Mesendoderm (in vitro differentiated cells): ENCODE results near the gene KIF3A.
A peak's percentile ranks its signal among the peaks of the same experiment; 100 is the strongest.

Experiments
- DNase-seq: peaks from one replicate; pipeline ENCODE4 v3.0.0; 2013
- H2AK5ac ChIP-seq: 2 replicates; pipeline ENCODE4 v1.6.1; 2013; ENCODE audit warnings: low read length, inconsistent platforms
- H2BK120ac ChIP-seq: 2 replicates; pipeline ENCODE4 v1.6.1; 2013; ENCODE audit warnings: low read depth, mild to moderate bottlenecking, low read length, moderate library complexity, mixed read lengths
- H2BK15ac ChIP-seq: replicated peaks from 2 replicates; pipeline ENCODE4 v1.6.1; 2013; ENCODE audit warnings: low read depth, mild to moderate bottlenecking, moderate library complexity
- H2BK5ac ChIP-seq: 2 replicates; pipeline ENCODE4 v1.6.1; 2013; ENCODE audit warnings: low read length, inconsistent platforms
- H3K18ac ChIP-seq: 2 replicates; pipeline ENCODE4 v1.6.1; 2013; ENCODE audit warnings: mild to moderate bottlenecking, low read length, mixed read lengths
- H3K23ac ChIP-seq: one replicate; pipeline ENCODE4 v1.6.1; 2013; ENCODE audit warnings: low read length
- H3K27ac ChIP-seq: 2 replicates; pipeline ENCODE4 v1.5.1; 2013; ENCODE audit warnings: low read depth, mild to moderate bottlenecking, inconsistent platforms, low read length, moderate library complexity
- H3K27me3 ChIP-seq: 2 replicates; pipeline ENCODE4 v1.6.1; 2013; ENCODE audit warnings: low read length, control low read depth, mild to moderate bottlenecking, inconsistent platforms; ENCODE audit not compliant: insufficient read depth, poor library complexity
- H3K36me3 ChIP-seq: 2 replicates; pipeline ENCODE4 v1.6.1; 2013; ENCODE audit warnings: low read length, inconsistent platforms; ENCODE audit not compliant: control insufficient read depth, insufficient read depth
- H3K4ac ChIP-seq: one replicate; pipeline ENCODE4 v1.6.1; 2013; ENCODE audit warnings: low read depth, mild to moderate bottlenecking, low read length, moderate library complexity
- H3K4me1 ChIP-seq: 2 replicates; pipeline ENCODE4 v1.6.1; 2013; ENCODE audit warnings: low read depth, low read length, inconsistent platforms; ENCODE audit not compliant: control insufficient read depth
- H3K4me2 ChIP-seq: 2 replicates; pipeline ENCODE4 v1.6.1; 2013; ENCODE audit warnings: low read length
- H3K4me3 ChIP-seq: 2 replicates; pipeline ENCODE4 v1.5.1; 2013; ENCODE audit warnings: mild to moderate bottlenecking, low read length
- H3K56ac ChIP-seq: one replicate; pipeline ENCODE4 v1.6.1; 2013; ENCODE audit warnings: low read length
- H3K79me1 ChIP-seq: 2 replicates; pipeline ENCODE4 v1.6.1; 2013; ENCODE audit warnings: low read length, inconsistent platforms
- H3K79me2 ChIP-seq: 2 replicates; pipeline ENCODE4 v1.6.1; 2013; ENCODE audit warnings: mild to moderate bottlenecking, low read length; ENCODE audit not compliant: control insufficient read depth, insufficient read depth
- H3K9ac ChIP-seq: 2 replicates; pipeline ENCODE4 v1.6.1; 2013; ENCODE audit warnings: low read length, inconsistent platforms
- H4K5ac ChIP-seq: one replicate; pipeline ENCODE4 v1.6.1; 2013; ENCODE audit warnings: low read length
- H4K8ac ChIP-seq: one replicate; pipeline ENCODE4 v1.6.1; 2013; ENCODE audit warnings: low read depth, mild to moderate bottlenecking, control low read depth, low read length, moderate library complexity
- WGBS: extraction: QIAGEN DNeasy Blood & Tissue Kit; methylation state at CpG from one replicate; pipeline ENCODE4 v1.1.7; 2013; ENCODE audit warnings: low lambda C conversion rate, missing lambda C conversion rate; ENCODE audit not compliant: insufficient coverage; ENCODE audit errors: extremely low coverage; 5-methylcytosine and 5-hydroxymethylcytosine counted together

Gene KIF3A

DNA sequence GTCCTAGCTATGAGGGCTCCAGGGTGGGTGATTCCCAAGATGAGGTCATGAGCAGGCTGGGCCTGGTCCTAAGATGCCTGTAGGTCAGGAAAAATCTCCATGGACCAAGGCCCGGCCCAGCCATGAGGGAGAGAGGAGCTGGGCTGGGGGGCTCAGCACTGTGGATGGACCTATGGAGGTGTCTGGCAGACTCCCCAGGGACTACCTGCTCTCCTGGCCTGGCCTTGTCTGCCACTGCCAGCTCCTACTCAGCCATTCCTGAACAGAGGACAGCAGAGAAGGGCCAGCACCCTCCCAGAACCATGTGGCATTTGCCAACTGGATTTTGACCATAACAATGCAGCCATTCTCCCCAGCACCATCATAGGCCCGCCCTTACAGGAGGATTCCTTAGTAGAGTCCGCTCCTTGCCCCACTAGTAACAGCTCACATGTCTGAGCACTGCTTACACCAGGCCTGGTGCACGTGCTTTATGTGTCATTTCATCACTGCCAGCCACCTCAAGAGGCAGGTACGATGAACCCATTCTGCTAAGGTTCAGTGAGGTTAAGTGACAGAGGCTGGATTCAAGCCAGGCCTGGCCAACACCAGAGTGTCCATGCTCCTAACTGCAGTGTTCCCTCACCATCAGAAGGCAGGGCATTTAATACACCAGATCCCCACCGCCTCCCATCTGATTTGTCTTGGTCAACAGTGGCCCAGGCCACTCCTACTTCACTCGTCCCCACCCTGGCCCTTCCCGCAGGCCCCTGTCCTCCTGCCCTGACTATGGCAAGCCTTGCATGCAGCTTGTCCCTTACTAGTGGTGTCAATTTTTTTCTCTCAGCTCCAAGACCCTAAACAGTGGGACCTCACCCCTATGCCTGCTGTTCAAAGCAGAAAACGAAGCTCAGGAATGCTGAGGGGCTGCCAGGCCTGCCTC lies 78.7 kb downstream of the KIF3A start:
- no peaks in the 10 kb centered on the region for H3K79me2 ChIP-seq
- H3K27me3 ChIP-seq = peaks cover 6% of the 10 kb centered on the region
- H3K27ac ChIP-seq = no peak overlapping the region
- no peaks in the 10 kb centered on the region for H3K79me1 ChIP-seq
- H4K5ac ChIP-seq = no peak overlapping the region
- no peak overlapping the region for H3K4me2 ChIP-seq
- H3K56ac ChIP-seq = no peak overlapping the region
- no peak overlapping the region for H3K4me3 ChIP-seq
- no peak overlapping the region for H2AK5ac ChIP-seq
- no peak overlapping the region for H2BK5ac ChIP-seq
- DNase-seq = no peak
- no peak overlapping the region for H3K4ac ChIP-seq
- H3K36me3 ChIP-seq = no peaks in the 10 kb centered on the region
- no peak overlapping the region for H2BK15ac ChIP-seq
- H3K18ac ChIP-seq = no peak overlapping the region
- no peak overlapping the region for H4K8ac ChIP-seq
- no CpG with 5 or more reads among the region's 9 CpGs for WGBS
- H2BK120ac ChIP-seq = no peak overlapping the region
- no peak overlapping the region for H3K23ac ChIP-seq
- no peaks in the 10 kb centered on the region for H3K4me1 ChIP-seq
- no peak overlapping the region for H3K9ac ChIP-seq

DNA sequence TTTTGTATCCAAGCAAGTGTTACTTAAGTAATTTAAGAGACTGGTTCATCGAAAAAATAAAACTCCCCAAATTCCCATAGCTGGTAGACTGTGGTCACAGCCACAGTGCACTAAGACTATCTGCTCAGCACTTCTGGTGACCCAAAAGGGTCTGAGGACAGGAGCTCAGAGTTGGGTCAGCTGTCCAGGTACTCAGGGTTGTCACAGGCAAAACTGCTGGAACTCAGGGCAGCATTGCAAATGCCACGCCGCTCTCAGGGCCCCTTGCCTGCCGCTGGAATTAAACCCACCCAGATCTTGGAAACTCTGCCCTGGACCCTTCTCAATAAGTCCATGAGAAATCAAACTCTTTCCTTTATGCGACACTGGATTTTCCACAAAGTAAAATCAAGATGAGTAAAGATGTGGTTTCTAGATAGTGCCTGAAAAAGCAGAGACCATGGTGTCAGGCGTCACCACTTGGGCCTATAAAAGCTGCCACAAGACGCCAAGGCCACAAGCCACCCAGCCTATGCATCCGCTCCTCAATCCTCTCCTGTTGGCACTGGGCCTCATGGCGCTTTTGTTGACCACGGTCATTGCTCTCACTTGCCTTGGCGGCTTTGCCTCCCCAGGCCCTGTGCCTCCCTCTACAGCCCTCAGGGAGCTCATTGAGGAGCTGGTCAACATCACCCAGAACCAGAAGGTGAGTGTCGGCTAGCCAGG lies 79.5 kb downstream of the KIF3A start, which contains the start of gene IL13:
Gene IL13, plus strand, starts transcription at position 498 of the 705 bp plus-strand sequence. Its CDS starts 14 bp downstream, at position 512.
- H3K27me3 ChIP-seq = peaks cover 6% of the 10 kb centered on the region
- H3K18ac ChIP-seq = no peak within 1 kb of the TSS
- H3K4me3 ChIP-seq = no peak within 1 kb of the TSS
- no peaks in the 10 kb centered on the region for H3K79me1 ChIP-seq
- H3K4ac ChIP-seq = no peak within 1 kb of the TSS
- no peak for DNase-seq
- H2AK5ac ChIP-seq = no peak within 1 kb of the TSS
- H3K9ac ChIP-seq = no peak within 1 kb of the TSS
- H2BK5ac ChIP-seq = no peak within 1 kb of the TSS
- no peak within 1 kb of the TSS for H2BK120ac ChIP-seq
- H3K36me3 ChIP-seq = no peaks in the 10 kb centered on the region
- no peak within 1 kb of the TSS for H4K5ac ChIP-seq
- no CpG with 5 or more reads among the region's 12 CpGs for WGBS
- no peaks in the 10 kb centered on the region for H3K4me1 ChIP-seq
- H3K79me2 ChIP-seq = no peaks in the 10 kb centered on the region
- H3K27ac ChIP-seq = no peak within 1 kb of the TSS
- no peak within 1 kb of the TSS for H3K23ac ChIP-seq
- H3K4me2 ChIP-seq = no peak within 1 kb of the TSS
- no peak within 1 kb of the TSS for H3K56ac ChIP-seq
- H4K8ac ChIP-seq = no peak within 1 kb of the TSS
- H2BK15ac ChIP-seq = no peak within 1 kb of the TSS

DNA sequence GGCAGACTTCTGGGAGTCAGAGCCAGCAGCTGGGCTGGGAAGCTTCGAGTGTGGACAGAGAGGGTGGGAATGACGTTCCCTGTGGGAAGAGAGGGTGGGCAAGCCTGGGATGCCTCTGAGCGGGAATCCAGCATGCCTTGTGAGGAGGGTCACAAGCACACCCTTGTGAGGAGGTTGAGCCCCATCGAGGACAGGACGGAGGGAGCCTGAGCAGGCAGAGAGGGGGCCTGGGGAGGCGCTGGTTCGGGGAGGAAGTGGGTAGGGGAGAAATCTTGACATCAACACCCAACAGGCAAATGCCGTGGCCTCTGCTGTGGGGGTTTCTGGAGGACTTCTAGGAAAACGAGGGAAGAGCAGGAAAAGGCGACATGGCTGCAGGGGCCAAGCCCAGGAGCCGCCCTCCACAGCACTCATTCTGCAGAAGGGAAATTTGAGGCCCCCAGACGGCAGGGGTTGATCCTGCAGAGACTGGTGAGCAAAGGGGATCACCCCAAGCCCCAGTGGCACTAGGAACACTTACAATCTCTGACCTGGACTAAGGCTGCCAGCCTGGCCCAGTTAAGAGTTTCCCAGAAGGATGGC lies 80.5 kb downstream of the KIF3A start:
- Histone ChIP-seq H3K4ac (no peak overlapping the region), H3K9ac (no peak overlapping the region), H3K4me2 (no peak overlapping the region), H2BK5ac (no peak overlapping the region), H3K27ac (no peak overlapping the region), H3K79me2 (no peaks in the 10 kb centered on the region), H2AK5ac (no peak overlapping the region), H3K27me3 (peaks cover 6% of the 10 kb centered on the region), H3K4me3 (no peak overlapping the region), H2BK15ac (no peak overlapping the region), H4K5ac (no peak overlapping the region), H4K8ac (no peak overlapping the region), H3K56ac (peak overlapping the region; percentile 50), H3K36me3 (no peaks in the 10 kb centered on the region), H3K4me1 (no peaks in the 10 kb centered on the region), H3K79me1 (no peaks in the 10 kb centered on the region), H3K23ac (no peak overlapping the region), H3K18ac (no peak overlapping the region), H2BK120ac (no peak overlapping the region)
- DNase-seq = no peak
- no CpG with 5 or more reads among the region's 12 CpGs for WGBS

DNA sequence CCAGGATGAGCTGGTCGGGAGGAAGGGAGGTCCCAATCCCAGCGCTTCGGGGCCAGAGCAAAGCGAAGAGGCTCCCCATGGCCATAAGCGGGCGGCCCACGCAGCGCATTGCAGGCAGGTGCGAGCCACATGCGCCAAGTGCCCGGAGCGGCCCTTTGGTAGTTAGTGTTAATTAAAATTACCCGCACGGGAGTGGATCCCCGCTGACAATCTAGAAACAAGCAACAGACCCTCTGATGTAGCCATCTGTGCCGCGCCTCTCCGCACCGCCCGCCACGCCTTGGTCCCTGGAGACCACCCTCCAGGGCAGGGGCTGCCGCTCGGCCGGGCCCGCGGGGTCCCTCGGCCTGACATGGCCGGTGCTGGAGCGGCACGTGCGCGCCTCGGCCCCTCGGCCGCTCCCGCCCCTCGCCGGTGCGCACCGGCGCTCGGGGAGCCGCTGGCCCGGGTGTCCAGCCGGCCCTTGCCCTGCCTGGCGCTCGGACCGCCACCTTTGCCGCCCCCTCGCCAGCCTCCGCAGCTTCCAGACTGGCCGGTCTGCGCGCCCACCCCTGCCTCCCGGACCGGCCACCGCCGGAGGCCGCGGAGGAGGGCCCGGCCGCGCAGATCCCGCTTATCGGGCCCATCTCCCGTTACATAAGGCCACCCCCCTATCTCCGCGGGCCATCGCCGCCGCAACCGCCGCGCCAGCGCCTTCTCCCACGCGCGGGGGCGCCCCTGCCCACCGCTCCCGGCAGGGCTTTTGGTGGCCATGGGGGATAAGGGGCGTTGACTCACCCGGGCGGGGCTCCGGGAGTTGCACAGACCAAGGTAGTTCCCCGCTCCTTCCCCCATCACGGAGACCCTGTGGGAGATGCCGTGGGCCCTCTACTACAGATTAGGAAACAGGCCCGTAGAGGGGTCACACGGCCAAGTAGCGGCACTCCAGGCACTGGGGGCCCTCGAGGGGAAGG lies 81.2 kb downstream of the KIF3A start:
- H3K4me2 ChIP-seq = peak overlapping the region; percentile 49
- H3K79me1 ChIP-seq = no peaks in the 10 kb centered on the region
- no peak overlapping the region for H2BK5ac ChIP-seq
- H3K23ac ChIP-seq = peak overlapping the region; percentile 66
- H3K36me3 ChIP-seq = no peaks in the 10 kb centered on the region
- no peak overlapping the region for H4K8ac ChIP-seq
- no peak overlapping the region for H3K18ac ChIP-seq
- H3K4me1 ChIP-seq = no peaks in the 10 kb centered on the region
- no peaks in the 10 kb centered on the region for H3K79me2 ChIP-seq
- H3K27me3 ChIP-seq = peaks cover 6% of the 10 kb centered on the region
- H3K56ac ChIP-seq = peak overlapping the region; percentile 60
- H2BK120ac ChIP-seq = no peak overlapping the region
- H3K9ac ChIP-seq = peak overlapping the region; percentile 32
- H2AK5ac ChIP-seq = no peak overlapping the region
- H3K4ac ChIP-seq = no peak overlapping the region
- WGBS = no CpG with 5 or more reads among the region's 92 CpGs
- no peak overlapping the region for H4K5ac ChIP-seq
- H3K27ac ChIP-seq = no peak overlapping the region
- no peak overlapping the region for H3K4me3 ChIP-seq
- no peak overlapping the region for H2BK15ac ChIP-seq
- no peak for DNase-seq

DNA sequence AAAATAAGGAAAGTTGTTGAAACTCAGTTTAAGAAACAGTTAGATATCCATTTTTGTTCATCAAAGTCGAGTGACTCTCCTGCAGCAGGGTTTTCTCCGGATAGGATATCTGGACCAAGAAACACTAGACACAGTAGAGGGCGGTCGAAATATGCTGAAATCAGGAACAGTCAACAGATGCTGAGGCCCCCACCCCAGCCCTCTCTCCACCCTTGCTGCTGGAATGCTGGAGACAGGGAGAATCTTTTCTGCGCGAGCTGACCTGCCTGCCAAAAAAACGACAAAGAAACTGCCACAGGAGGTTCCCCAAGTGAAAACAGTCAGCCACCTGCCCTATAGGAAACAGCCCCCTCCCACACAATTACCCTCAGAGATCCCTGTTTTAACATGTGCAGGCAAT lies 83.6 kb downstream of the KIF3A start:
- Histone ChIP-seq H3K79me2 (no peaks in the 10 kb centered on the region), H3K27ac (no peak overlapping the region), H2AK5ac (no peak overlapping the region), H2BK15ac (no peak overlapping the region), H3K4me2 (no peak overlapping the region), H4K8ac (no peak overlapping the region), H3K4me3 (no peak overlapping the region), H3K27me3 (peaks cover 6% of the 10 kb centered on the region), H2BK5ac (no peak overlapping the region), H2BK120ac (no peak overlapping the region), H4K5ac (no peak overlapping the region), H3K4me1 (no peaks in the 10 kb centered on the region), H3K36me3 (no peaks in the 10 kb centered on the region), H3K23ac (no peak overlapping the region), H3K4ac (no peak overlapping the region), H3K18ac (no peak overlapping the region), H3K9ac (no peak overlapping the region), H3K79me1 (no peaks in the 10 kb centered on the region), H3K56ac (no peak overlapping the region)
- DNase-seq = no peak
- no CpG with 5 or more reads among the region's 7 CpGs for WGBS
